IMR-90 (cell line): Measurements from ENCODE around the gene IL23R. TPM values are rescaled to one million over a fixed set of nuclear protein-coding genes. Genes with fewer than 3 reads are reported as not detected.

Experiments
- ATAC-seq: fragments of 200-7000 bp; cut with Tn5 transposase; 2 replicates; pipeline ENCODE4 v1.9.1; 2020; ENCODE audit warnings: low read depth, mild to moderate bottlenecking, moderate library complexity
- BruUV-seq: library from RNA; stranded (reverse); fragments of 400-500 nt; replicated peaks from 2 replicates; lab custom pipeline; 2021; lab: Mats Ljungman, UMichigan
- CTCF ChIA-PET: fragments of 300-600 bp; formaldehyde crosslinking; extraction: SDS; loops from one replicate; lab custom pipeline; 2021; ENCODE audit warnings: antibody characterized with exemption; lab: Yijun Ruan, JAX
- POLR2A ChIA-PET: fragments of 300-600 bp; sonication (Branson Sonifier 250); formaldehyde crosslinking; loops from one replicate; lab custom pipeline; 2022; ENCODE audit warnings: antibody characterized with exemption; ENCODE audit not compliant: unreplicated experiment; lab: Charles Lee
- DNase-seq: peaks from one replicate; pipeline ENCODE4 v3.0.0; 2013
- H2AFZ ChIP-seq: replicated peaks from 2 replicates; pipeline ENCODE3; 2013; ENCODE audit warnings: low read length, mild to moderate bottlenecking; ENCODE audit not compliant: poor library complexity
- H2AK5ac ChIP-seq: 2 replicates; pipeline ENCODE4 v1.6.1; 2013; ENCODE audit warnings: low read depth, low read length, inconsistent platforms
- H2AK9ac ChIP-seq: replicated peaks from 2 replicates; pipeline ENCODE3; 2013; ENCODE audit warnings: mild to moderate bottlenecking, low read depth, low read length, moderate library complexity; ENCODE audit not compliant: poor library complexity
- H2BK120ac ChIP-seq: 2 replicates; pipeline ENCODE4 v1.6.1; 2013; ENCODE audit warnings: low read depth, low read length, inconsistent platforms
- H2BK15ac ChIP-seq: 3 replicates; pipeline ENCODE4 v1.6.1; 2013; ENCODE audit warnings: low read depth, low read length, inconsistent platforms
- H2BK20ac ChIP-seq: 2 replicates; pipeline ENCODE4 v1.6.1; 2013; ENCODE audit warnings: low read depth, mild to moderate bottlenecking, inconsistent platforms, low read length, moderate library complexity
- H2BK5ac ChIP-seq: 2 replicates; pipeline ENCODE4 v1.6.1; 2013; ENCODE audit warnings: mild to moderate bottlenecking, low read depth, low read length, inconsistent platforms; ENCODE audit not compliant: poor library complexity, severe bottlenecking
- H3K14ac ChIP-seq: replicated peaks from 2 replicates; pipeline ENCODE4 v1.6.1; 2013; ENCODE audit warnings: low read depth, low read length, inconsistent platforms
- H3K18ac ChIP-seq: 2 replicates; pipeline ENCODE4 v1.6.1; 2013; ENCODE audit warnings: low read depth, low read length, control low read depth
- H3K23ac ChIP-seq: 2 replicates; pipeline ENCODE4 v1.6.1; 2013; ENCODE audit warnings: low read depth, low read length, inconsistent platforms
- H3K27ac ChIP-seq: 2 replicates; pipeline ENCODE4 v1.5.1; 2013; ENCODE audit warnings: mild to moderate bottlenecking, control low read depth, low read length; ENCODE audit not compliant: insufficient read depth
- H3K27me3 ChIP-seq: 2 replicates; pipeline ENCODE4 v1.6.1; 2013; ENCODE audit warnings: low read length; ENCODE audit not compliant: control insufficient read depth, insufficient read depth
- H3K36me3 ChIP-seq: 2 replicates; pipeline ENCODE4 v1.6.1; 2013; ENCODE audit warnings: low read length, mixed read lengths; ENCODE audit not compliant: control insufficient read depth, insufficient read depth
- H3K4ac ChIP-seq: 2 replicates; pipeline ENCODE4 v1.6.1; 2013; ENCODE audit warnings: low read depth, low read length, inconsistent platforms
- H3K4me1 ChIP-seq: 2 replicates; pipeline ENCODE4 v1.6.1; 2013; ENCODE audit warnings: low read length, mixed read lengths; ENCODE audit not compliant: control insufficient read depth, insufficient read depth
- H3K4me2 ChIP-seq: 2 replicates; pipeline ENCODE4 v1.6.1; 2013; ENCODE audit warnings: low read depth, mild to moderate bottlenecking, control low read depth, low read length, moderate library complexity
- H3K4me3 ChIP-seq: 2 replicates; pipeline ENCODE4 v1.5.1; 2013; ENCODE audit warnings: low read depth, mild to moderate bottlenecking, control low read depth, low read length, moderate library complexity; ENCODE audit not compliant: insufficient read depth
- H3K56ac ChIP-seq: 2 replicates; pipeline ENCODE4 v1.6.1; 2013; ENCODE audit warnings: low read length, inconsistent platforms; ENCODE audit not compliant: insufficient read depth; ENCODE audit errors: extremely low read depth
- H3K79me1 ChIP-seq, 2 experiments: 2 replicates each; pipeline ENCODE4 v1.6.1; 2013; ENCODE audit warnings: low read length in 2 of 2, inconsistent platforms in 1 of 2, low read depth in 1 of 2
- H3K9ac ChIP-seq: 2 replicates; pipeline ENCODE4 v1.6.1; 2013; ENCODE audit warnings: low read depth, low read length, control low read depth
- H3K9me1 ChIP-seq: 2 replicates; pipeline ENCODE4 v1.6.1; 2013; ENCODE audit warnings: low read length, inconsistent platforms; ENCODE audit not compliant: insufficient read depth
- H3K9me3 ChIP-seq: 2 replicates; pipeline ENCODE4 v1.6.1; 2013; ENCODE audit warnings: low read length; ENCODE audit not compliant: control insufficient read depth, insufficient read depth
- H4K20me1 ChIP-seq: 2 replicates; pipeline ENCODE4 v1.6.1; 2013; ENCODE audit warnings: low read length, inconsistent platforms; ENCODE audit not compliant: insufficient read depth
- H4K5ac ChIP-seq: 2 replicates; pipeline ENCODE4 v1.6.1; 2013; ENCODE audit warnings: mild to moderate bottlenecking, low read depth, low read length, control low read depth
- H4K8ac ChIP-seq, 2 experiments: 2 replicates each; pipeline ENCODE4 v1.6.1; 2013; ENCODE audit warnings: low read depth in 2 of 2, low read length in 2 of 2, control low read depth in 1 of 2, inconsistent platforms in 1 of 2
- H4K91ac ChIP-seq: 2 replicates; pipeline ENCODE4 v1.6.1; 2013; ENCODE audit warnings: low read depth, low read length, inconsistent platforms; ENCODE audit not compliant: insufficient read depth
- BHLHE40 ChIP-seq: fragments of 150-350 bp; IDR thresholded peaks from 2 replicates; pipeline ENCODE4 v1.6.1; 2016; ENCODE audit warnings: mild to moderate bottlenecking, low read depth, low read length
- CEBPB ChIP-seq: IDR thresholded peaks from 2 replicates; pipeline ENCODE4 v1.6.1; 2012; ENCODE audit warnings: low read depth, low read length, improper control_type of control experiment
- CHD1 ChIP-seq: IDR thresholded peaks from 2 replicates; pipeline ENCODE4 v1.6.1; 2012; ENCODE audit warnings: low read depth, low read length, improper control_type of control experiment
- ELK1 ChIP-seq: fragments of 150-350 bp; IDR thresholded peaks from 2 replicates; pipeline ENCODE4 v1.6.1; 2016; ENCODE audit warnings: low read depth, mild to moderate bottlenecking, low read length, moderate library complexity, borderline replicate concordance
- FOS ChIP-seq: fragments of 150-350 bp; IDR thresholded peaks from 2 replicates; pipeline ENCODE4 v1.6.1; 2016; ENCODE audit warnings: low read depth, low read length
- MAFK ChIP-seq: IDR thresholded peaks from 2 replicates; pipeline ENCODE4 v1.6.1; 2012; ENCODE audit warnings: low read depth, low read length, improper control_type of control experiment
- MAZ ChIP-seq: IDR thresholded peaks from 2 replicates; pipeline ENCODE4 v1.6.1; 2012; ENCODE audit warnings: low read depth, mild to moderate bottlenecking, low read length, improper control_type of control experiment, moderate library complexity, borderline replicate concordance
- MXI1 ChIP-seq: IDR thresholded peaks from 2 replicates; pipeline ENCODE4 v1.6.1; 2012; ENCODE audit warnings: low read depth, mild to moderate bottlenecking, low read length, moderate library complexity, borderline replicate concordance
- NFE2L2 ChIP-seq: fragments of 150-350 bp; IDR thresholded peaks from 2 replicates; pipeline ENCODE4 v1.6.1; 2016; ENCODE audit warnings: low read depth, mild to moderate bottlenecking, low read length
- POLR2A ChIP-seq: IDR thresholded peaks from 2 replicates; pipeline ENCODE4 v1.6.1; 2012; ENCODE audit warnings: mild to moderate bottlenecking, low read depth, low read length
- RAD21 ChIP-seq: IDR thresholded peaks from 2 replicates; pipeline ENCODE4 v1.6.1; 2012; ENCODE audit warnings: low read length, improper control_type of control experiment
- RCOR1 ChIP-seq: IDR thresholded peaks from 2 replicates; pipeline ENCODE4 v1.6.1; 2012; ENCODE audit warnings: mild to moderate bottlenecking, low read length, improper control_type of control experiment; ENCODE audit not compliant: insufficient replicate concordance
- RFX5 ChIP-seq: IDR thresholded peaks from 2 replicates; pipeline ENCODE4 v1.8.0; 2012; ENCODE audit warnings: low read depth, mild to moderate bottlenecking, low read length, moderate library complexity
- SMC3 ChIP-seq: fragments of 150-350 bp; IDR thresholded peaks from 2 replicates; pipeline ENCODE4 v1.6.1; 2016; ENCODE audit warnings: low read depth, mild to moderate bottlenecking, antibody characterized with exemption, low read length, moderate library complexity
- WGBS, 2 experiments: methylation state at CpG; one replicate each; pipeline versions ENCODE4 v1.1.5 to v1.1.7; 2013; ENCODE audit warnings: missing lambda C conversion rate in 2 of 2; ENCODE audit not compliant: insufficient read length in 1 of 2; ENCODE audit errors: extremely low coverage in 2 of 2; 5-methylcytosine and 5-hydroxymethylcytosine counted together
- dilution Hi-C: fragments of 300-500 bp; cut with HindIII; formaldehyde crosslinking; loops from one replicate; pipeline ENCODE4 v1.14.3; 2018; ENCODE audit warnings: low sequenced_read_pairs; ENCODE audit not compliant: unreplicated experiment
- in situ Hi-C: fragments of 300-500 bp; cut with MboI; formaldehyde crosslinking; loops from 3 replicates; pipeline ENCODE4 v1.14.3; 2019; ENCODE audit warnings: low sequenced_read_pairs, inconsistent platforms, mixed read lengths
- intact Hi-C: fragments of 100-400 bp; cut with micrococcal nuclease; formaldehyde crosslinking; loops from 2 replicates; pipeline ENCODE4 v1.10.0; 2022
- polyA plus RNA-seq, 3 experiments: library from polyadenylated mRNA; depleted of rRNA; stranded (reverse); fragments of >200 nt; gene quantifications; 2 replicates each; pipeline ENCODE4 v1.2.3, GENCODE V29; 2012; ENCODE audit warnings: low replicate concordance in 1 of 3
- total RNA-seq: library from RNA; depleted of rRNA; stranded (reverse); fragments of >200 nt; gene quantifications from 2 replicates; pipeline ENCODE4 v1.2.3, GENCODE V29; 2012
- TF ChIP-seq, protein P1 (sequence below): fragments of 150-350 bp; IDR thresholded peaks from 2 replicates; pipeline ENCODE4 v1.6.1; 2017; ENCODE audit warnings: mild to moderate bottlenecking, antibody characterized with exemption, low read length, low read depth
- TF ChIP-seq, protein P2 (sequence below): conservative IDR thresholded peaks from 2 replicates; pipeline ENCODE4 v1.5.1; 2012; ENCODE audit warnings: mild to moderate bottlenecking, low read depth, low read length, improper control_type of control experiment

The IL23R gene
- total and polyA plus RNA-seq, 2 of the 4 experiments (the other 2 are of a cell fraction) = not detected

- no peak overlapping the region for H2AK5ac ChIP-seq
- dilution Hi-C loops (no loop called here), intact Hi-C loops (no loop called here), in situ Hi-C loops (no loop called here)
- no peak overlapping the region for H3K4me2 ChIP-seq
- no peak overlapping the region for H3K14ac ChIP-seq
- no peak overlapping the region for H3K4ac ChIP-seq
- H2AFZ ChIP-seq = no peak overlapping the region
- no peaks in the 10 kb centered on the region for H3K4me1 ChIP-seq
- no peaks in the 10 kb centered on the region for H3K9me3 ChIP-seq
- H2BK5ac ChIP-seq = no peak overlapping the region
- no peak overlapping the region for H2BK15ac ChIP-seq
- no peak overlapping the region for H3K18ac ChIP-seq
- no peaks in the 10 kb centered on the region for H3K27me3 ChIP-seq
- BruUV-seq = no TSS peak
- H2AK9ac ChIP-seq = no peak overlapping the region
- 86% methylated on average over 1 of the region's 5 CpGs; no CpG with 5 or more reads in 1 of the 2 experiments for WGBS, 2 experiments
- H4K91ac ChIP-seq = no peak overlapping the region
- DNase-seq = no peak
- no peak overlapping the region for H3K27ac ChIP-seq
- H2BK120ac ChIP-seq = no peak overlapping the region
- H4K20me1 ChIP-seq = no peaks in the 10 kb centered on the region
- no peaks in the 10 kb centered on the region for H3K9me1 ChIP-seq
- H4K8ac ChIP-seq = no peak overlapping the region
- no peaks in the 10 kb centered on the region for H3K79me1 ChIP-seq
- H3K4me3 ChIP-seq = no peak overlapping the region
- ChIA-PET POLR2A (no interaction called here), CTCF (no interaction called here)
- no peak overlapping the region for H4K5ac ChIP-seq
- no peak for ATAC-seq
- H3K9ac ChIP-seq = no peak overlapping the region
- H3K56ac ChIP-seq = no peak overlapping the region
- TF ChIP-seq POLR2A (no peak), ELK1 (no peak), BHLHE40 (no peak), FOS (no peak), CEBPB (no peak), RFX5 (no peak), RCOR1 (no peak), CHD1 (no peak), MAFK (no peak), NFE2L2 (no peak), SMC3 (no peak), MAZ (no peak), MXI1 (no peak), RAD21 (no peak)
- TF ChIP-seq, protein P1, sequence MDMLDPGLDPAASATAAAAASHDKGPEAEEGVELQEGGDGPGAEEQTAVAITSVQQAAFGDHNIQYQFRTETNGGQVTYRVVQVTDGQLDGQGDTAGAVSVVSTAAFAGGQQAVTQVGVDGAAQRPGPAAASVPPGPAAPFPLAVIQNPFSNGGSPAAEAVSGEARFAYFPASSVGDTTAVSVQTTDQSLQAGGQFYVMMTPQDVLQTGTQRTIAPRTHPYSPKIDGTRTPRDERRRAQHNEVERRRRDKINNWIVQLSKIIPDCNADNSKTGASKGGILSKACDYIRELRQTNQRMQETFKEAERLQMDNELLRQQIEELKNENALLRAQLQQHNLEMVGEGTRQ = no peak
- TF ChIP-seq, protein P2, sequence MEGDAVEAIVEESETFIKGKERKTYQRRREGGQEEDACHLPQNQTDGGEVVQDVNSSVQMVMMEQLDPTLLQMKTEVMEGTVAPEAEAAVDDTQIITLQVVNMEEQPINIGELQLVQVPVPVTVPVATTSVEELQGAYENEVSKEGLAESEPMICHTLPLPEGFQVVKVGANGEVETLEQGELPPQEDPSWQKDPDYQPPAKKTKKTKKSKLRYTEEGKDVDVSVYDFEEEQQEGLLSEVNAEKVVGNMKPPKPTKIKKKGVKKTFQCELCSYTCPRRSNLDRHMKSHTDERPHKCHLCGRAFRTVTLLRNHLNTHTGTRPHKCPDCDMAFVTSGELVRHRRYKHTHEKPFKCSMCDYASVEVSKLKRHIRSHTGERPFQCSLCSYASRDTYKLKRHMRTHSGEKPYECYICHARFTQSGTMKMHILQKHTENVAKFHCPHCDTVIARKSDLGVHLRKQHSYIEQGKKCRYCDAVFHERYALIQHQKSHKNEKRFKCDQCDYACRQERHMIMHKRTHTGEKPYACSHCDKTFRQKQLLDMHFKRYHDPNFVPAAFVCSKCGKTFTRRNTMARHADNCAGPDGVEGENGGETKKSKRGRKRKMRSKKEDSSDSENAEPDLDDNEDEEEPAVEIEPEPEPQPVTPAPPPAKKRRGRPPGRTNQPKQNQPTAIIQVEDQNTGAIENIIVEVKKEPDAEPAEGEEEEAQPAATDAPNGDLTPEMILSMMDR = no peak
- no peaks in the 10 kb centered on the region for H3K36me3 ChIP-seq
- no peak overlapping the region for H2BK20ac ChIP-seq
- H3K23ac ChIP-seq = no peak overlapping the region
These were observed 108.5 kb downstream of the IL23R start for GRCh38 chr1:67274623-67275325.
